B cell (primary cell): Measurements from ENCODE around the gene FMNL2. TPM values are rescaled to one million over a fixed set of nuclear protein-coding genes. Genes with fewer than 3 reads are reported as not detected.

Source experiments
- ATAC-seq: fragments of 200-7000 bp; cut with Tn5 transposase; one replicate; pipeline ENCODE4 v1.10.0; 2021; ENCODE audit warnings: low read depth, mild to moderate bottlenecking, moderate number of reproducible peaks, moderate library complexity
- CTCF ChIA-PET: fragments of 350-600 bp; sonication (Branson Sonifier 250); formaldehyde crosslinking; loops from one replicate; lab custom pipeline; 2021; ENCODE audit warnings: antibody characterized with exemption, inconsistent platforms; lab: Charles Lee
- POLR2A ChIA-PET: fragments of 350-600 bp; sonication (Branson Sonifier 250); formaldehyde crosslinking; loops from one replicate; lab custom pipeline; 2021; ENCODE audit warnings: antibody characterized with exemption; lab: Charles Lee
- DNase-seq: peaks from one replicate; pipeline ENCODE4 v3.0.0; 2013
- H2AFZ ChIP-seq: 2 replicates; pipeline ENCODE4 v1.6.1; 2012; ENCODE audit warnings: mild to moderate bottlenecking, low read depth, low read length; ENCODE audit not compliant: insufficient read depth, poor library complexity, severe bottlenecking
- H3K27ac ChIP-seq, 2 donors: 1 replicate in 1 of 2; 2 replicates in 1 of 2; pipeline ENCODE4 v1.5.1; 2012 to 2013; ENCODE audit warnings: low read length in 2 of 2, mild to moderate bottlenecking in 2 of 2, moderate library complexity in 1 of 2
- H3K27me3 ChIP-seq, 4 experiments: fragments of 200-600 bp in 1 of 4; sonication (generic) in 1 of 4; replicated peaks in 1 of 4; 1 replicate in 2 of 4; 2 replicates in 2 of 4; pipeline versions ENCODE4 v1.6.1 to v1.7.0; 2013 to 2016; ENCODE audit warnings: low read length in 3 of 4, mild to moderate bottlenecking in 2 of 4, mixed read lengths in 1 of 4, moderate library complexity in 1 of 4; ENCODE audit not compliant: insufficient read depth in 4 of 4, control insufficient read depth in 3 of 4; ENCODE audit errors: control extremely low read depth in 1 of 4
- H3K36me3 ChIP-seq, 2 experiments: replicated peaks in 1 of 2; 1 replicate in 1 of 2; 2 replicates in 1 of 2; pipeline versions ENCODE4 v1.6.1 to v1.7.1; 2013; ENCODE audit warnings: low read length in 1 of 2; ENCODE audit not compliant: insufficient read depth in 2 of 2, control insufficient read depth in 1 of 2; ENCODE audit errors: control extremely low read depth in 1 of 2, extremely low read depth in 1 of 2
- H3K4me1 ChIP-seq, 2 donors: fragments of 200-600 bp in 1 of 2; sonication (generic) in 1 of 2; 1 replicate in 1 of 2; 2 replicates in 1 of 2; pipeline versions ENCODE4 v1.5.1 to v1.6.1; 2013 to 2017; ENCODE audit warnings: low read length in 2 of 2; ENCODE audit not compliant: control insufficient read depth in 2 of 2, insufficient read depth in 2 of 2
- H3K4me2 ChIP-seq: replicated peaks from 2 replicates; pipeline ENCODE3; 2012; ENCODE audit warnings: mild to moderate bottlenecking, low read depth, low read length; ENCODE audit not compliant: poor library complexity, severe bottlenecking
- H3K4me3 ChIP-seq, 5 experiments: fragments of 200-600 bp in 1 of 5; sonication (generic) in 1 of 5; 1 replicate in 3 of 5; 2 replicates in 2 of 5; pipeline versions ENCODE4 v1.5.1 to v1.7.0; 2011 to 2016; ENCODE audit warnings: low read length in 4 of 5, mild to moderate bottlenecking in 4 of 5, low read depth in 2 of 5, control low read depth in 1 of 5, moderate library complexity in 1 of 5; ENCODE audit not compliant: insufficient read depth in 1 of 5; ENCODE audit errors: control extremely low read depth in 1 of 5, extremely low read depth in 1 of 5
- H3K79me2 ChIP-seq: fragments of 200-600 bp; sonication (generic); one replicate; pipeline ENCODE4 v1.6.0; 2016; ENCODE audit warnings: low read length; ENCODE audit not compliant: control insufficient read depth, insufficient read depth
- H3K9ac ChIP-seq: fragments of 200-600 bp; sonication (generic); 2 replicates; pipeline ENCODE4 v1.6.1; 2017; ENCODE audit warnings: mild to moderate bottlenecking, low read length, moderate library complexity
- H3K9me3 ChIP-seq, 3 donors: one replicate each; pipeline versions ENCODE4 v1.6.1 to v1.7.1; 2013; ENCODE audit warnings: low read length in 2 of 3; ENCODE audit not compliant: control insufficient read depth in 2 of 3, insufficient read depth in 1 of 3; ENCODE audit errors: control extremely low read depth in 1 of 3
- H4K20me1 ChIP-seq: 2 replicates; pipeline ENCODE4 v1.6.0; 2012; ENCODE audit warnings: mild to moderate bottlenecking, low read length; ENCODE audit not compliant: insufficient read depth, control insufficient read depth, poor library complexity, severe bottlenecking
- H3K27ac Mint-ChIP-seq: one replicate; pipeline ENCODE4 v1.8.0; 2021; ENCODE audit warnings: mixed read lengths
- H3K27me3 Mint-ChIP-seq: one replicate; pipeline ENCODE4 v1.8.0; 2021; ENCODE audit warnings: mixed read lengths
- H3K4me1 Mint-ChIP-seq: one replicate; pipeline ENCODE4 v1.8.0; 2021; ENCODE audit warnings: mixed read lengths
- H3K4me3 Mint-ChIP-seq: one replicate; pipeline ENCODE4 v1.8.0; 2021; ENCODE audit warnings: mixed read lengths
- H3K9me3 Mint-ChIP-seq: one replicate; pipeline ENCODE4 v1.8.0; 2022; ENCODE audit warnings: mixed read lengths; ENCODE audit not compliant: insufficient read depth
- EZH2 ChIP-seq: IDR thresholded peaks from 2 replicates; pipeline ENCODE4 v1.6.1; 2012; ENCODE audit warnings: borderline replicate concordance, low read depth, mild to moderate bottlenecking, moderate library complexity, low read length; ENCODE audit not compliant: insufficient read depth, poor library complexity, severe bottlenecking
- WGBS: methylation state at CpG from one replicate; pipeline ENCODE4 v1.1.5; 2013; ENCODE audit warnings: missing lambda C conversion rate; ENCODE audit not compliant: insufficient coverage; 5-methylcytosine and 5-hydroxymethylcytosine counted together
- intact Hi-C: fragments of 100-400 bp; cut with micrococcal nuclease; formaldehyde crosslinking; loops from one replicate; pipeline ENCODE4 v1.10.0; 2022
- polyA plus RNA-seq: library from polyadenylated mRNA; depleted of rRNA; stranded (reverse); fragments of >200 nt; gene quantifications from 2 replicates; pipeline ENCODE4 v1.2.3, GENCODE V29; 2012
- total RNA-seq, 2 donors: library from RNA; stranded (reverse); fragments of 120-200 nt in 1 of 2; gene quantifications; 1 replicate in 1 of 2; 2 replicates in 1 of 2; pipeline versions ENCODE4 v1.2.3 to v1.2.4, GENCODE V29; 2013 to 2022
- TF ChIP-seq, protein P1 (sequence below): fragments of 200-600 bp; IDR thresholded peaks from one replicate; pipeline ENCODE4 v1.8.0; 2022; ENCODE audit warnings: antibody characterized with exemption, mild to moderate bottlenecking

FMNL2 gene
- total and polyA plus RNA-seq, 2 donors (not counting 1 experiment from before 2014, with no cell fraction given) = 0.73 to 8.8 TPM

DNA sequence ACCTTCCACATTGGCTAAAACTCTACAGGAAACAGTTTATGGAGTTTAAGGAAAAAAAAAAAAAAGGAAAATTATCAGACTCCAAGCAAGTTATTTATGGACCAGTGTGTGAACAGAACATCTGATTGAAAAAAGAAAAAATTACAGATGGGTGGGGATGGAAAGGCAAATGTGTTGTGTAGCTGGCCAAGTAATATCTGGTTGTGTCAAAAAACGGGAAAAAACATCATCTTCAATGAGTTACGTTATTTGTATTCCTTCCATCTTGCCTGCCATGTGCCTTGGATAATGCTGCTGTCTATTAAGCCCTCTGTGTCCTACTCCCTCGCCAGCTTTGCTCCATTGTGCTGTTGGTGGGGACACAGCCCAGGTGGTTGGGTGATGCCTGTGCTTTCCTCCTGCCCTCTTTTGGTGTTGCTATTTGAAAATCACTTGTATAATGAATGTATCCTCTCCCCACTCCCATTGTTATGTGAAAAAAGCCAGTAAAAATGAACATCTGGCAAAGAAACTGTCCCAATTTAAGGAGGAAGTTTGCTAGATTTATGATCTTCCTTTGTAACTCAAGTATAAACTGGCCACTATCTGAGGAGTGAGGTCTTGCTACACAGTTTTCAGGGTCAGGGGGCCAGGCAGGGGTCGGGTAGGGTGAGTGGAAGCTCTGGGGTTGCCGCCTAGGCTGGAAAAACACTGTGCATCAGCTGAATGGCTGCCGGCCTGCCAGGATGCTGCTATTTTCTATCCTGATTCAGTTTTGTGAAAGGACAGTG lies 155.9 kb downstream of the FMNL2 start:
- H3K27me3 ChIP-seq = no peaks in the 10 kb centered on the region
- intact Hi-C loops = no loop called here
- H3K27me3 Mint-ChIP-seq = no peaks in the 10 kb centered on the region
- no peak overlapping the region for H3K27ac ChIP-seq
- H3K79me2 ChIP-seq = no peaks in the 10 kb centered on the region
- 66% methylated on average over 5 of the region's 6 CpGs for WGBS
- ChIA-PET CTCF (interaction anchor here (0.7 kb wide), 1 partner anchor 146 kb away, joined by 4 read pairs; no protein-coding TSS in a partner anchor), POLR2A (no interaction called here)
- no peaks in the 10 kb centered on the region for H3K9me3 ChIP-seq
- H3K4me2 ChIP-seq = no peak overlapping the region
- H4K20me1 ChIP-seq = no peaks in the 10 kb centered on the region
- H2AFZ ChIP-seq = no peak overlapping the region
- H3K36me3 ChIP-seq = no peaks in the 10 kb centered on the region
- no peak for ATAC-seq
- TF ChIP-seq EZH2 = no peak
- TF ChIP-seq, protein P1, sequence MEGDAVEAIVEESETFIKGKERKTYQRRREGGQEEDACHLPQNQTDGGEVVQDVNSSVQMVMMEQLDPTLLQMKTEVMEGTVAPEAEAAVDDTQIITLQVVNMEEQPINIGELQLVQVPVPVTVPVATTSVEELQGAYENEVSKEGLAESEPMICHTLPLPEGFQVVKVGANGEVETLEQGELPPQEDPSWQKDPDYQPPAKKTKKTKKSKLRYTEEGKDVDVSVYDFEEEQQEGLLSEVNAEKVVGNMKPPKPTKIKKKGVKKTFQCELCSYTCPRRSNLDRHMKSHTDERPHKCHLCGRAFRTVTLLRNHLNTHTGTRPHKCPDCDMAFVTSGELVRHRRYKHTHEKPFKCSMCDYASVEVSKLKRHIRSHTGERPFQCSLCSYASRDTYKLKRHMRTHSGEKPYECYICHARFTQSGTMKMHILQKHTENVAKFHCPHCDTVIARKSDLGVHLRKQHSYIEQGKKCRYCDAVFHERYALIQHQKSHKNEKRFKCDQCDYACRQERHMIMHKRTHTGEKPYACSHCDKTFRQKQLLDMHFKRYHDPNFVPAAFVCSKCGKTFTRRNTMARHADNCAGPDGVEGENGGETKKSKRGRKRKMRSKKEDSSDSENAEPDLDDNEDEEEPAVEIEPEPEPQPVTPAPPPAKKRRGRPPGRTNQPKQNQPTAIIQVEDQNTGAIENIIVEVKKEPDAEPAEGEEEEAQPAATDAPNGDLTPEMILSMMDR = no peak
- H3K9me3 Mint-ChIP-seq = no peaks in the 10 kb centered on the region
- H3K4me1 Mint-ChIP-seq = peaks cover 56% of the 10 kb centered on the region
- no peak for DNase-seq
- H3K4me1 ChIP-seq = peaks cover 8 to 14% of the 10 kb centered on the region in 2 donors
- no peak overlapping the region for H3K27ac Mint-ChIP-seq
- peak overlapping the region; percentile 4 for H3K4me3 Mint-ChIP-seq
- H3K9ac ChIP-seq = no peak overlapping the region
- no peak overlapping the region for H3K4me3 ChIP-seq

DNA sequence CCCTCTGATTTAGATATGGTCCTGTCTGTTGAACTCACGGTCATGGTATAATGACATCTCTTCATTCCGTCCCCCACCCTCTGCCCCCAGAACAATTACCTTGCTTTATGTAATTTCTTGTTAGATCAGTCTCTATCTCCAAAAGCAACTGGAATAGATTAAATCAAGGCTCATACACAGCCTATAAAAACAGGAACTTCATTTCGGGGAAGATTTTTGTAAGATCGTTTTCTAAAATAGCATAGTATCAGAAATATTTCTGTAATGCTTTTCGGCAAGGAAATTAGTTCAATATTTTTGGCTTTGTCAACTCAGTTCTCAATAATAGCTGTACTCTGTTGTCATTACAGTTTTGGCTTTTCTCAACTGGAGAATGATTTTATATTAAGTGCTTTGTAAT lies 157.2 kb downstream of the FMNL2 start:
- Histone ChIP-seq H2AFZ (no peak overlapping the region), H3K4me2 (no peak overlapping the region), H3K27ac (no peak overlapping the region), H3K4me1 (peaks cover 4 to 8% of the 10 kb centered on the region in 2 donors), H3K4me3 (no peak overlapping the region), H3K36me3 (no peaks in the 10 kb centered on the region), H3K79me2 (no peaks in the 10 kb centered on the region), H3K27me3 (no peaks in the 10 kb centered on the region), H3K9me3 (peaks cover 0 to 3% (median 0%) of the 10 kb centered on the region in 3 donors), H4K20me1 (no peaks in the 10 kb centered on the region), H3K9ac (no peak overlapping the region)
- 80% methylated on average over 1 of the region's 5 CpGs for WGBS
- ChIA-PET CTCF (no interaction called here), POLR2A (no interaction called here)
- DNase-seq = no peak
- ATAC-seq = no peak
- intact Hi-C loops = no loop called here
- no peaks in the 10 kb centered on the region for H3K9me3 Mint-ChIP-seq
- no peaks in the 10 kb centered on the region for H3K27me3 Mint-ChIP-seq
- no peak overlapping the region for H3K27ac Mint-ChIP-seq
- no peak overlapping the region for H3K4me3 Mint-ChIP-seq
- peaks cover 52% of the 10 kb centered on the region for H3K4me1 Mint-ChIP-seq
- no peak for TF ChIP-seq EZH2
- TF ChIP-seq, protein P1 = no peak
